ENCODE measurements around the gene ARHGAP26.
"Not testable (repeated sequence)": the region's sequence is repeated elsewhere in the genome, so short reads cannot be mapped to it uniquely, and the experiment has no call there.

Gene ARHGAP26

DNA sequence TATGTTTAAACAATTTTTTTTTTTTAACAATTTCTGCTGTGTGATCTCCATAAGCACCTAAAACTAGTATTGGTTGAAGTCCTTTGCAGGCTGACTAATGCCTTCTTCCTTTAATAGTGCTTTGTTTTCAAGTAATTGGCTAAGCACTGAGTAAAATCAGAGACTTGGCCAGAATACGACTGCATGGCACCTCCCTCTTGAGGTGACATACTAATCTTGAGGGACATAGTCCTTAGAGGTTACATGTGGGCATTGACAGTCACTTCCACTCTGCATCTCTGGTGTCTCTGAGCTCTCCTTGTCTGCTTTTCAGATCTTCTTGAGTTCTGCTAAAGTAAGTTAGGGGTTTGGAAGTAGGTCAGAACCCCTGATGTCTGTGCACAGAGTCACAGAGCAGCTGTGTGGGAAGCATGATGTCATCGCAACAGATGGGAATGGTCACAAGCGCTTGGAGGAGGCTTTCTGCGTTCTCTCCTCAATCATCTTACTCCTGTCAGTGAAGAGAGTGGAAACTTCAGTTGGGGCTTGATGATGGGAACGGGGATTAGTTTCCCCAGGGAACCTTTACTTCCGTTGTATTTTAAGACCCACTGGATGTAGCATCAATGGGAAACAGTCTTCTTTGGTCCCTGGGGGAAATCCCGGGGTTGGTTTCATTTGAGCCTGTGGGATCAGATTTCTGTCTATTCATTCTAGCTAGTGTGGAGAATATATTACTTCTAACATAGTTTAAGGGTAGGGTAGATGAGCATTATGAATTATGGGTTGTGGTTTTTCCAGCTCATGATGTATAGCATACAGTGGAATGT, 136.9 kb downstream of the ARHGAP26 start:
- DNase-seq (ENCODE audit: low spot score) = peak; percentile 54

DNA sequence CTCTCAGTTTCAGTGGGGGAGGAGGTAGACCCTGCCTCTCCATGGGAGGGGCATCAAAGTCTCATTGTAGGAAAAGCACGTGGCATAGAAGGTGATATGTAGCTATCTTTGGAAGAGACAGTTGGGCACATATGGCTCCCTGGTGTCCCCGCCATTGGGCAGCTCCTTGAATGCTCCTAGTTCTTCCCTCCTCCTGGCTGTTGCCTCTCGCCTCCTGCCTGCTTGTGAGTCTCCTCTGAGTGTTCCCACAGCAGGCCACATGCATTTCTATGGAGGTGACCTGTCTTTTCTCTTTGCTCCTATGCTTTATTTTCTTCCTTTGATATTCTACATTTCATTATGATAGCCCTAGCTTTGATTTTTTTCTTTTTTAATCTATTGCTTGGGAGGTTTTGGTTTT, 138.5 kb downstream of the ARHGAP26 start:
- DNase-seq (ENCODE audit: low spot score) = no peak

DNA sequence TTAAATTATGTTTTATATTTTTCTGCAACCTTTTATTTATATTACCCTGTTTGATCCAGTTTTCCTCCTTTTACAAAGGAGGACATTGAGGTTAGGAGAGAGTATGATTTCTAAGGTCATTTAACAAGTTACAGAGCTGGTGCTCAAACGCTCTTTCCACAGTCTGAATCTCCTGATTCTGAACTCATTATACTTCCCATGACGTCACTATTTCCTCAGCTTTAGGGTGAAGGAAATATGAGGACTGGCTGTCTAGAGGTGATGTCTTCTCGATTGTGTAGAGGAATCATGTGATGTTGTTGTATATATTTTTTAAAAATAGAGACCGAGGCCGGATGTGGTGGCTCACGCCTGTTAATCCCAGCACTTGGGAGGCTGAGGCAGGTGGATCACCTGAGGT, 140.0 kb downstream of the ARHGAP26 start:
- no peak for DNase-seq (ENCODE audit: low spot score)

DNA sequence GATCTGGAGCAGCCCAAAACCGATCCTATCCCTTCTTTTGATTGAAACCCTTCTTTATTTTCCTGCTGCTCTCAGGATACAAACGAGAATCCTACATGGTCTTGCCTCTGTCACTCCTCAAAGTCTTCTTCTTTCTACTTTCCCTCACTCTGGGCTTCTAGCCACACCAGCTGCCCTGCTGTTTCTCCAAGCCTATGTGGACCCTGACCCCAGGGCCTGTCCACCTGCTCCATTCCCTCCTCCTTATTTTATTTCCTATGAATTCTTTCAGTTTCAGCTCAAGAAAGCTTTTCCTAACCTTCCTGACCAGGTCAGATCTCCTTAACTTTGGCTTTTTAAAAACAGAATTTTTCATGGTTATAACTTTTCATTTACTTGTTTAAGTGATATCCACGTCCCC, 141.0 kb downstream of the ARHGAP26 start:
- no peak for DNase-seq (ENCODE audit: low spot score)

DNA sequence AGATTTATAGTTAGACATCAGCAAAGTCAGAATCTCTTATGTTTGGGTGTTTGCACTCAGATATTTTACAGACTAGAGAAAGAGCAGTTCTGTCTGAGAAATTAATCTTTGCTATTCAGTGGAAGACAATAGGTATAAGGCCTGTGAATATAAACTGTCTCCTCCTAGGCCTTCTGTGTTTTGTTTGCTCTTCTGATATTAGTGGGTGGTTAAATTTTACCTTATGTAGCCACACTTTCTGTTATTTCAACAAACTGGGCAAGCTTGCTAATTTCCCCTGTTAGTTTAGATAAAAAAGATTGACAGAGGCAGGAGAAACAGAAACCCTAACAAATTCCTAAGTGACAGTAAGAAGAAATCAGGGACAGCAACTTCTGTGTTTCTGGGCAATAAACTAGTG, 141.6 kb downstream of the ARHGAP26 start:
- DNase-seq (ENCODE audit: low spot score) = no peak

DNA sequence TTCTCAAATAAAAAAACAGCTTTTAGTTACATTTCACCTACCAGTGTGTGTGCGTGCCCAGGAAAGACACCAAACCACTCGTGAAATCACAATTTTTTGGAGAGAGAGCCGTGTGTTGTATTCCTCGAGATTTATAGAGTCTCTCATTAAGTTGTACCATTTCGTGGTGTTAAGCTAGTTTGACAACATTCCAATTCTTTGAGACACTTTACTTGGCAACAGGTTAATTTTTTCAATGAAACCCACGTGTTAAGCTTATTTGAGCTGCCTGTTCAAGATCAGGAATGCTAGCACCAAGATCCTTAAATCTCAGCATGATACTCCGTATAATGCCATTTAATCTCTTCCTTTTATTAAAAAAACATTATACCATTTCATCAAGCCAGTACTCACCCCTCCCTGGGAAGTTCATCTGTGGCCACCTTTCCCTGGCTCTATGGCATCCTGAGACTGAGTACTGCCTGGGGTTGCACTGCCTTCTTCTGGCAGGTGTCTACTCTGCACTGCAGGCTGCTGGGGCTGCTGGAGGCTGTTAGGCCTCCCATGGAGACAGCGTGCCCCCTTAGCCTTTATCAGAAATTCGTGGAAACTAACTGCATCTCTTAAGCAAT, 143.7 kb downstream of the ARHGAP26 start:
- DNase-seq (ENCODE audit: low spot score) = no peak

DNA sequence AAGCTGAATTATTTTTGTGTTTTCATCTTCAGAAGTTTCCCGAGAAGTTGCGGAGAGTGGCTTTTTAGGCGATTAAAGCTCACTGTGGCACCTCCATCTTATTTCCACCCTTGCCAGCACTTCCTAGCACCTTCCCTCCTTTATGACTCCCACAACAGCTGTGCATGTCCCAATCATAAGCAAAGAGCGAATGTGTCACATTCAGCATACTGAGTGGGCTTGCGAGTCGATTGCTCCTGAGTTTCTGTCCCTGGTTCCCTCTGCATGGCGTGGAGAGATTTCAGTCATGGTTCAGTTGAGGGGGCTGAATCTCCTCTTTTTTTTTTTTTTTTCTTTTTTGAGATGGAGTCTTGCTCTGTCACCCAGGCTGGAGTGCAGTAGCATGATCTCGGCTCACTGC, 144.9 kb downstream of the ARHGAP26 start:
- no peak for DNase-seq (ENCODE audit: low spot score)

DNA sequence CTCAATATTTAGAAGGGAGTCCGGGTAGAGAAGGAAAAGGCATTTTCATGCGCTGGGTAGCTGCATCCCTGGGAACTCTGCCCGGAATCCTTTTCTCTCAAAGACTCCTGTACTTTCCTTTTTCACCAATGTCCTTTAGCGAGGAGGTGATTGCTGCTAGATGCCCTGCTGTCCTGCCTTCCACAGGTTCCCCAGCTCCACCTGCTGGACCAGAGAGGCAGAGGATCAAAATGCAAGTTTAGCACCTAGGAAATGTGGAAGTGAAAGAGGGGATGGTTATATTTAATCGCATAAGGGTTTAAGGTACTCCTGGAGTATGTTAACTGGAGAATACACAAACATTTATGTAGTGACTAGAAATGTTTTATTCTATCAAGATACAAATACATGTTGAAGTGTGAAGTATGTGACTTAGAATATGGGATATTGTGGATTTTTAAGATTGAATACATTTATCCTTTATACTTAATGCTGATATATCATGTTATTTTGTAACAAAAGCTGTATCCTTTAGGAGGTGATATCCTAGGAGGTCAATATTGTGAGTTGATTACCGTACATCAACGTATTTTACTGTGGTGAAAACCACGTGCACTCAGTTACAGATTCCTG, 145.7 kb downstream of the ARHGAP26 start:
- DNase-seq (ENCODE audit: low spot score) = peak; percentile 39

DNA sequence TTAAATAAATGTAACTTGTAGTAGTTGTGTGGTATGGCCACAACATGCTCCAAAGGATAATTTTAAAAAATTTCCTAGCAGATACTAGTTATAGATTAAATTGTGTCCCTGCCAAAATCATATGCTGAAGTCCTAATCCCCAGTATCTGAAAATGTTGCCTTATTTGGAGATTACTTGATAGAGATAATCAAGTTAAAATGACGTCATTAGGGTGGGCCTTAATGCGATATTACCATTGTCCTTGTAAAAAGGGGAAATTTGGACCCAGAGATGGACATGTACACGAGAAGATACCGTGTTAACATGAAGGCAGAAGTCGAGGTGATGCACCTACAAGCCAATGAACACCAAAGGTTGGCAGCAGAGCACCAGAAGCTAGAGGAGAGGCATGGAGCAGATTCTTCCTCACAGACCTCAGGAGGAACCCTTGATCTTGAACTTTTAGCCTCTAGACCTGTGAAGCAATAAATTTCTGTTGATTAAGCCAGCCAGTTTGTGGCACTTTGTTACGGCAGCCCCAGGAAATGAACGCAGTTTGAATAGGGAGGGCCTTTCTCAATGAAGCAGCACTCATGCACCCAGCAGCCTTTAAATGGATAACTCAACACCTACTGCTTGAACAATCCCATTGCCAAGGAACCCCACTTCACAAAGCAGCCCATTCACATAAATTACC, 148.9 kb downstream of the ARHGAP26 start:
- no peak for DNase-seq (ENCODE audit: low spot score)

DNA sequence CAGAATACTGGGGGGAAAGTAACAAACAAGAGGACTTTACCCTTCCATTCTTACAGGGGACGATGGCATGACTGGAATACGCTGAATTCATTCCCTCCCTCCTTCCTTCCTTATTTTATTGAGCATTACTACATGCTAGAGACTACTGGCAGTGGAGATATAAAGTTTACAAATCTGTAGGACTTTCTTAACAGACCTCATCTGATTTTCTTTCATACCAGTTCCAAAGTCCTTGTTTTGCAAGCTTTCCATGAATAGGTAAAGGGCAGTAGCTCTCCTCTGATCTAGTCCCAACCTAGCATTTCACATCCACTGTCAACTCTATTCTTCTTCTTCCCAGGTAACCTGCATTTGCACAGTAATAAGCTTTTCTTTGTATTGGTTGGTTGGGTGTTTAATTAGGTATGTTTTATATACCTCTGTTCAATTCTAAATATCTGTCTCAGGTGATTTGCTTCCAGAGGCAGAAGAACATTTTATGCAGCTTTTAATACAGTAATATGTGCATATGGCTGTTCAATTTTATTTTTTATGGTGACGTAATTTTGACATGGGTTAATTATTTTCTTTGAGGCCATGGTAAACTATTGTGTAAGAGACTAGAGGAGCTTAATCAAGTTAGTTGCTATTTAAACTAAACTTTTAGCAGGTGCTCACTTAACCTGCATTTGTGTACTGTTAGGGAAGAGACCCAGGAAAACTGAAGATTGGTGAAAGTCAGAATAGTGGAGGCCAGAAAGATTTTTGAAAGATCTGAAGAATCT, 150.9 kb downstream of the ARHGAP26 start:
- no peak for DNase-seq (ENCODE audit: low spot score)

DNA sequence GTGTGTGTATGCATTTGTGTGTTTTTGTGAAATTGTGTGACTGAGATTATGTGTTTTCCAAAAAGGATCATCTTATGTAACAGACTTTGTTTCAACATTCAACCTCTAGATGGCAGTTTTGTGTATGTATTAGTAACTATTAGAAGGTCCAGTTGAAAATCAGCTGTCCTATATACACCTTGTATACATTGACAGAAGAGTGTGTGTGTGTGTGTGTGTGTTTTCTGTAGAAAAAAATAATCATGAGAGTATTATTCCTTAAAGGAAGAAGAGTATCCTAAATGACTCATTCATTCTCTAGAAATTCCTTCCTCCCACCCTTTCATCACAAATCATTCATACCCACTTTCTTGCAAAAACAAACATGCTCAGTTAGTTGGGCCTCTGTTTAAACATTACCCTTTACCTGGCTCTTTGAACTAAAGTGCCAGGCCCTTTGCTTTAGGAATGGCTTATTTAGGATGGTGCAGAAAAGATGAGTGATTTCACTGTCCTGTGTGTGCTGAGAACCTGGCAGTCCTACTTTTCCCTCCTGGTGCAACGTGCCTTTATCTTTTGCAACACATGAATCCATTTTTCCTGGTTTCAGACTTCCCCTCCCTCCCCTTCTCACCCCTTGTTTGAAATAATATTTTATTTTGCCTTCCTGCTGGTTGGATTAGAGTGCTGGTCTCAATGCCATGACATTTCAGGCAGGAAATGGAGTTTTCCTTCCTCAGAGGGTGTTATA, 152.2 kb downstream of the ARHGAP26 start:
- DNase-seq (ENCODE audit: low spot score) = peak; percentile 26

DNA sequence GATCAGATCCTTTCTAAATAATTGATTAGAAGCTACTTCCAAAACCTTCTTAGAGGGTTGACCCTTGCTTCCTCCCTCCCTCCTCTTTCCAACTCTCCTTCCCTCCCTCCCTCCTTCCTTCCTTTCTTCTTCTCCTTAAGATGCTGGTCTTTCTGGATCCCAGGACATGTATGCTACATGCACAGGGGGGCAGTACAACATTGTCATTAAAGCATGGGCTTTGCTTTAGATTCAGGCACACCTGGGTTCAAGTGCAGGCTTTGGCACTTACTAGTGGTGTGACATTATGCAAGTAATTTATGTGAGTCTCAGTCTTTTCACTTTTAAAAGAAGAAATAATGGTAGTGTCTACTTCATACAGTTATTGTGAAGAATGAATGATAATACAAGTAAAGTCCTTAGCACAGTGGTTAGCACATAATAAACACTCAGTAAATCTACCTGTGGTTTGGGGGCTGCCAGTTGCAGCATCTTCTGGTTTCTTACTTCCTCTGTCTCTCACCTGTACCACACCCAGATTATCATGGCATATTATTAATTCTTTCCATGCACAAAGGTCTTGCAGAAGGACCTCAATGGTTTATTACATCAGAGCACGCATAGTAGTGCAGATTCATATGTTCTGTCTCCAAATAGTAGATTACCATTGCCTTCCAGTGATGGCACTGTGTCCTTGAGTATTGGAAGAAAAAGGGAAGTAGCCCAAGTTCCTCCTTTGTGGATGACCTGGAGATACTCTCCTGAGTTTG, 154.1 kb downstream of the ARHGAP26 start:
- no peak for DNase-seq (ENCODE audit: low spot score)

DNA sequence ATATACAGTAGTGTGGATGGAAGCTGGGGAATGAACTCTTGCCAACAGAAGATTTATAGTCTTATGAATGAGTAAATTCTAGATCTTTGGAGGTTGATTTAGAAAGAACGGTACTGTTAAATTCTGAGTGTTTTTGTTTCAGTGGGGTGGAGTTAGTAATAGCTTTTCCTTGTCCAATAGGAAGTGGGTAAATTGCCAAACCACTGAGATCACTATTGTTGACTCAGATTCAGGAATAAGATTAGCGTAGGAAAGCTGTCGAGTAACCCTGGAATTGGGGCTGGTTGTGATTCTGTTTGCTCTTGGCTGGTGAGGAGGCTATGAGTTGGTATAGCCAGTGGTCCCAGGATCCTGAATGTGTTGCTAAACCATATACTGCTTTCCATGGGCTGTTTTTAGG, 155.6 kb downstream of the ARHGAP26 start:
- peak; percentile 79 for DNase-seq (ENCODE audit: low spot score)

DNA sequence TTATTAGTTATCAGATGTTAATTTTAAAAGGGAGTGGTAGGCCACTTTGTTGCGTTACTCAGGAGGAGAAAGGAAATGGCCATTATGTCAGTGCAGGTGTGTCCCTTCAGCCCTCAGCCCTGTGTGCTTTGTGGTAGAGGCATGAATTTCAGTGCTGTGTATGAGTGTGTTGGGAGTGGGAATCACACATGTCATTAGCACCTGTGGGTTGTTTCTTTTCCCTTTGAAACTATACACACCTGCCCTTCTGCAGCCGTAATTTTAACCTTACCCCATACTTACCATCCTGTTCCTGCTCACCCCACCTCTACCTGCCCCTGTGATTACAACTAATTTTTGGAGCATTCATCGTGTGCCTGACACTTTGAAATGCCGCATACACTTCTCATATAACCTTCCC, 156.4 kb downstream of the ARHGAP26 start:
- no peak for DNase-seq (ENCODE audit: low spot score)

DNA sequence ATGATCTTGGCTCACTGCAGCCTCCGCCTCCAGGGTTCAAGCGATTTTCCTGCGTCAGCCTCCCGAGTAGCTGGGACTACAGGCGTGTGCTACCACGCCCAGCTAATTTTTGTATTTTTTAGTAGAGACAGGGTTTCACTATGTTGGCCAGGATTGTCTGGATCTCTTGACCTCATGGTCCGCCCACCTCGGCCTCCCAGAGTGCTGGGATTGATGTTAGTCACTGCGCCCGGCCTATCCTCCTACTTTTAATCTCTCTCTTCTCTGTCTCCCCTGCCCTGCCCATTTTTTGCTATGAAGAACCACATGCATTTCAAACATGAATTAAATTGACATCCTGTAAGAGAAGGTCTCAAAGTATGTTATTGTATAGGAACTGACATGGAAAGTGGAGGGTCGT, 158.8 kb downstream of the ARHGAP26 start:
- DNase-seq (ENCODE audit: low spot score) = not testable (repeated sequence)

DNA sequence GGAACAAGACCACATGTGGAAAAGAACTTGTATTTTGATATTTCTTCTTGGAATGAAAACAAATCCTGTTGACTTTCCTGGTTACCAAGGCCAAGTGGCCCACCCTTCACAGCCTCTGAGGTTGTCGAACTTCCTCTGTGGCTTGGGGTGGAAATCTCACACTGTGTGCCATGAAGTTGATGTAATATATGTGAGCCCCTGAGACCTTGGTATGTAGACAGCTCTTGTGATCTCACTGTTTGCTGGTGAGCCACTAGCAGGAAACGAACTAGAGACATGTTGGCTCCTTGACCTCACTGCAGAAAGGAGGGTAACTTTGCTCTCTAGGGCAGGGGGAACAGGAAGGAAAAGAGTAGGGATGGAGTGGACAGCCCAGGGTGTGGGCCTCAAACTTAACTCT, 159.4 kb downstream of the ARHGAP26 start:
- DNase-seq (ENCODE audit: low spot score) = no peak

DNA sequence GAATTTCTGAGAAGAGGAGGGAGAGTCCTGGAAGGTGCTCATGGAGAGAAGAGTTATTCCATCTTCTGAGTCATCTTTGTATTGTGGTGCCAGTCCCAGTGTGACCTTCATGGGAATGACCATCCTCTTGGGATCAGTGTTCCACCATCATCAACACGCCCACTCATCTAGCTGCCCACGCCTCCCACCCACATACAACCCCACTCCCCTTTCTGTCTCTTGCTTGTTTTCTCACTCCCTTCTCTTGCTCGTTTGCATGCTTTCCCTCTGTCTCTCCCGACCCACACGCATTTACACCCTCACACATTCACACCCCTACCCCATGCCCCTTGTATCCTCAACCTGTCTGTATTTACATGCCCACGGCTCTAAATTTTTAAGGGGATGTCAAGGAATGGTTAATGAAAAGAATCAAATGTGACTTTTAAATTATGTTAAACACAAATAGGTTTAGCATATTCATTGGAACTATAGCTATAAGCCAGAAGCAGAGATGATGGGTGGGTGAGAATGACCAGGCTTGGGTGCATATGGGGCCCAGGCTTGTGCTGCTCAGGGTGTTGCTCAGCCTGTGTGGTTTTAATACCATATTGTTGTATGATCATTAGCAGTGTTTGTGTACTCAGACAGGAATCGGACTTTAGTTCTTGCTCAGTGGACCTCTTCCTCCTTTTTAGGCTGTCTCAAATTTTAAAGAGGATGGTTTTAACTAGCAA, 160.4 kb downstream of the ARHGAP26 start:
- no peak for DNase-seq (ENCODE audit: low spot score)

DNA sequence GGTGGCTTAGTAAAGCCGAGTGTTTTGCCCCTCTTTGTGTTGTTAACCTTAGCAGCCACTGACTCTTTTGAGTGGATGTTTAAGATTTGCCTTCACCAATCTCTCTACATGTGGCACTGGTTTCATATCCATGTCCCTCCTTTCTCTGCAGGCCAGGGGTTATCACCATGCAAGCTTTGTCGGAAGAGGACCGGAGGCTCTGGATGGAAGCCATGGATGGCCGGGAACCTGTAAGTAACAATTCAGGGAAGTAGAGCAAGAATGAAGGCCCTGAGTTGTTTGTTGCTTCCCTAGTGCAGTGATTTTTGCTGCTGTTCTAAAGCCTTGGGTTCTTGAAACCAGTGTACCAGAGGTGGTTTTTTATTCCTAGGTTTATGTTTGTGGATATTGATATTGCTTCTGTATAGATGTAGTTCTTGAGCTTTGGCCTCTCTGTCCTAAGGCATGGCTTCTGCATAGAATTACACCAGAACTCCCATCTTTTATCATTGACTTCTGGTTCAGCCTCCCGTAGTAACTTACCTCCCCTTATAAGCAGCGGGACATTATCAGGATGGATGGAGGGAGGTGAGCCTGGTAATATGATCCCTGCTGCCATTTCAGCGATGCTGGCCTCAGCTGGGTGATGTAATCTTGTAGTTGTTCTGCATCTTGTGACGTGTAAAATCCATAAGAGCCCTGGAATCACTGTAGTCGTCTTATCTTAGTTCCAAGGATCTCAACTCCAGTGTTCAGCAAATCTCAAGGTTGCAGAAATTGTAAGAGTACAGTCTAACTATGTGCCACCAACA, 161.9 kb downstream of the ARHGAP26 start:
- DNase-seq (ENCODE audit: low spot score) = no peak
